Measurements from ENCODE around the gene CTSA. TPM values are rescaled to one million over a fixed set of nuclear protein-coding genes. Genes with fewer than 3 reads are reported as not detected.

The CTSA gene
- 10 to 100 TPM; 64.9 to 76.3 TPM for total RNA-seq

- POLR2A ChIA-PET, result interaction anchor here (0.7 kb wide), 1 partner anchor 42 kb away, joined by 3 read pairs; no protein-coding TSS in a partner anchor
- H3K36me3 Mint-ChIP-seq (ENCODE audit: low read depth), result peaks cover 10% of the 10 kb centered on the region
- H3K4me1 Mint-ChIP-seq, result peaks cover 35% of the 10 kb centered on the region
- H3K4me3 Mint-ChIP-seq, result peak within 1 kb of the TSS; percentile 90
- no peaks in the 10 kb centered on the region for H3K9me3 Mint-ChIP-seq
- H3K27me3 Mint-ChIP-seq, result no peaks in the 10 kb centered on the region
- peak; percentile 89 for DNase-seq
- peak within 1 kb of the TSS; percentile 91 for H3K27ac Mint-ChIP-seq
- CTCF ChIA-PET, result interaction anchor here (1.0 to 2.3 kb wide), 9 partner anchors 8 to 51 kb away, joined by 3 to 9 read pairs (median 4); no protein-coding TSS in a partner anchor
These were observed at the start of gene CTSA, which contains the start of gene NEURL2 for GRCh38 chr20:45890985-45891983. Gene CTSA, plus strand, starts transcription at chr20:45891335. Its CDS starts 234 bp downstream, at chr20:45891569. Gene NEURL2, minus strand, starts transcription at chr20:45891208. Its CDS starts 217 bp downstream, at chr20:45890991.

GRCh38 chr20:45841407-45842129 is 49.6 kb upstream of the CTSA start:
- Mint-ChIP-seq H3K4me3 (no peak overlapping the region), H3K4me1 (no peaks in the 10 kb centered on the region), H3K36me3 (ENCODE audit: low read depth) (peaks cover 12% of the 10 kb centered on the region), H3K9me3 (no peaks in the 10 kb centered on the region), H3K27ac (no peak overlapping the region), H3K27me3 (no peaks in the 10 kb centered on the region)
- ChIA-PET CTCF (interaction anchor here (0.8 to 2.4 kb wide), 6 partner anchors 11 to 74 kb away, joined by 3 to 6 read pairs (median 4); partner anchors contain the start of genes CTSA and NEURL2), POLR2A (interaction anchor here (0.6 kb wide), 1 partner anchor 42 kb away, joined by 3 read pairs; no protein-coding TSS in a partner anchor)
- no peak for DNase-seq

- peaks cover 12% of the 10 kb centered on the region for H3K36me3 Mint-ChIP-seq (ENCODE audit: low read depth)
- no peak overlapping the region for H3K4me3 Mint-ChIP-seq
- no peaks in the 10 kb centered on the region for H3K9me3 Mint-ChIP-seq
- CTCF ChIA-PET, result interaction anchor here (0.8 to 1.4 kb wide), 4 partner anchors 10 to 15 kb away, joined by 3 to 6 read pairs (median 3); partner anchors contain the start of genes ACOT8 and ZSWIM3
- H3K27me3 Mint-ChIP-seq, result no peaks in the 10 kb centered on the region
- H3K4me1 Mint-ChIP-seq, result no peaks in the 10 kb centered on the region
- no peak overlapping the region for H3K27ac Mint-ChIP-seq
- POLR2A ChIA-PET, result interaction anchor here (0.6 kb wide), 1 partner anchor 42 kb away, joined by 3 read pairs; no protein-coding TSS in a partner anchor
- no peak for DNase-seq
These were observed 48.8 kb upstream of the CTSA start for GRCh38 chr20:45842169-45842812.

DNA sequence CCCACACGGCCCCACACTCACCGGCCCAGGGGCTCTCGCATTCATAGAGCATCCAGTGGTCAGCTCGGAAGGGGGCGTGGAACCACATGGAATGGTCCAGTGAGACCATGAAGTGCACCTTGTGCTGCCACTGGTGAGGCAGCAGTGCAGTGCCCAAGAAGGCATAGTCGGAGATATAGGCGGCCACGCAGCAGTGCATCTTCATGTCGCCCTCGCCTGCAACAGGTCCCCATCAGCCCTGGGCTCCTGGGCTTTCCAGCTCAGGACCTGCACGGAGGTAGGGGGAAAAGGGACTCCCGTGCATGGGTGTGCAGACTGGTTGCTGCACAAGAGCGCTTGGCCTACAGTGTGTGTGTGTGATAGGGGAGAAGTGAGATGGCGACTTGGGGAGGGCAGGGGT is 47.6 kb upstream of the CTSA start:
- DNase-seq, result no peak
- Mint-ChIP-seq H3K27me3 (no peaks in the 10 kb centered on the region), H3K4me3 (no peak overlapping the region), H3K4me1 (no peaks in the 10 kb centered on the region), H3K36me3 (ENCODE audit: low read depth) (peaks cover 14% of the 10 kb centered on the region), H3K9me3 (no peaks in the 10 kb centered on the region), H3K27ac (no peak overlapping the region)
- ChIA-PET CTCF (interaction anchor here (1.1 kb wide), 1 partner anchor 9 kb away, joined by 3 read pairs; no protein-coding TSS in a partner anchor), POLR2A (no interaction called here)

- Mint-ChIP-seq H3K4me1 (no peaks in the 10 kb centered on the region), H3K4me3 (no peak overlapping the region), H3K27ac (no peak overlapping the region), H3K27me3 (no peaks in the 10 kb centered on the region), H3K9me3 (no peaks in the 10 kb centered on the region), H3K36me3 (ENCODE audit: low read depth) (peaks cover 22% of the 10 kb centered on the region)
- CTCF ChIA-PET, result no interaction called here
- no peak for DNase-seq
- POLR2A ChIA-PET, result no interaction called here
These were observed 45.7 kb upstream of the CTSA start for GRCh38 chr20:45845452-45845851.

DNA sequence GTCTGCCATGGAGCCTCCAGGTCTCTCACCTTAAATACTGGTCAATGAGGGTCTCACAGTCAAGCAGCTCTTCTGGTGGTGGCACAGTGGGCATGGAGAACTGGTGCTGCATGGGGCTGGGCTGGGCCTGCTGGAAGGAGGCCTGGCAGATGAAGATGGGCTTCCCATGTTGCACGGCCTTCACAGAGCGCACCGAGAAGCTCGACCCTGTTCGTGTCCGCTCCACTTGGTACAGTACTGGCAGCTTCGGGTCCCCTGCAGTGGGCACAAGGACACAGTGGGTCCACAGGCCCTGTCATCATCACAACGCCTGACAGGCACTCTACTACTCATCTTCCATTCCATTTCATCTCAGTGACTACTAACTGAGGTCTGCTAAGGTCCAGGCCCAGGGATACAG is 42.7 kb upstream of the CTSA start:
- Mint-ChIP-seq H3K27me3 (no peaks in the 10 kb centered on the region), H3K4me1 (peaks cover under 1% of the 10 kb centered on the region), H3K27ac (no peak overlapping the region), H3K9me3 (no peaks in the 10 kb centered on the region), H3K36me3 (ENCODE audit: low read depth) (peaks cover 29% of the 10 kb centered on the region), H3K4me3 (no peak overlapping the region)
- ChIA-PET CTCF (no interaction called here), POLR2A (no interaction called here)
- DNase-seq, result no peak

GRCh38 chr20:45848969-45849582 is 42.1 kb upstream of the CTSA start:
- Mint-ChIP-seq H3K9me3 (no peaks in the 10 kb centered on the region), H3K4me3 (no peak overlapping the region), H3K36me3 (ENCODE audit: low read depth) (peaks cover 33% of the 10 kb centered on the region), H3K27me3 (no peaks in the 10 kb centered on the region), H3K4me1 (peaks cover 4% of the 10 kb centered on the region), H3K27ac (no peak overlapping the region)
- no peak for DNase-seq
- ChIA-PET POLR2A (interaction anchor here (0.6 kb wide), 1 partner anchor 114 kb away, joined by 7 read pairs; no protein-coding TSS in a partner anchor), CTCF (interaction anchor here (0.6 to 1.1 kb wide), 2 partner anchors 15 to 19 kb away, joined by 3 to 6 read pairs; no protein-coding TSS in a partner anchor)

DNA sequence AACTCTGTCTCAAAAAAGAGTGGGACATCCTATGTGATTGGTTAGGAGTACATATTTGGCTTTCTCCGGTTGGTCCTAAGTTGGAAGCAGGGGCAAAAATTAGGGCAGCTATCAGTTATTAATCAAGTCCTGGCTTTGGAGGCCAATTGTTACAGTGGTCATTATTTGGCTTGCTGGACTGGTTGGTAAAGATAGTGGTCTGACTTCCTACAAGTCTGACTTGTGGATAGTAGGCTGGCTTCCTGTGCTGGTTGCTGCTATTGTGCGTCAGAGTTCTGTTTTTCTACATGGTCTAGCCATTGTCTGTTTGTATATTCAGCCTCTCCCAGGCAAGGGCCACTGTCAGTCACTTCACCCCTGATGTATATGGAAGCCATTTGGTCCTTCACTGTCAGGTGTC is 40.9 kb upstream of the CTSA start:
- Mint-ChIP-seq H3K4me1 (peaks cover 12% of the 10 kb centered on the region), H3K36me3 (ENCODE audit: low read depth) (peaks cover 34% of the 10 kb centered on the region), H3K9me3 (no peaks in the 10 kb centered on the region), H3K27ac (no peak overlapping the region), H3K27me3 (no peaks in the 10 kb centered on the region), H3K4me3 (no peak overlapping the region)
- CTCF ChIA-PET, result interaction anchor here (0.6 to 1.1 kb wide), 2 partner anchors 14 to 78 kb away, joined by 3 to 6 read pairs; no protein-coding TSS in a partner anchor
- POLR2A ChIA-PET, result interaction anchor here (0.6 kb wide), 1 partner anchor 921 kb away, joined by 6 read pairs; no protein-coding TSS in a partner anchor
- DNase-seq, result no peak

DNA sequence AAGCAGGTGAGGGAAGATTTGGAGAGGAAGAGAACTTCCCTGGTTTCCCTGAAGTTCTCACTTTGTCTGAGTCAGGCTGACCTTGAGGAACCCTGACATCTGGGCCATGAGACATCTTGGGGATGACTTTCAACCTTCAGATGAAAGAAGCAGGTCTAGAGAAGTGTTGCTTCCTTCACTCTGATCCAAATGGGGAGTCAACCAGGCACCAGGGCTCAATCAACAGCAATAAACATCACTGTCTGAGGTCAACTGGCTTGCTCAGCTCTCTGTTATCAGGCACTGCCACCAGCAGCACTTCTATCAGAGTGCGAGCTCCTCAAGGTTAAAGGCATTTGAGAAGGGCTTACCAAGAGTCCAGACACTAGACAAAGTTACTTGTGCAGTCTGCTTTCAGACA is 40.2 kb upstream of the CTSA start:
- peaks cover 34% of the 10 kb centered on the region for H3K36me3 Mint-ChIP-seq (ENCODE audit: low read depth)
- no peaks in the 10 kb centered on the region for H3K9me3 Mint-ChIP-seq
- DNase-seq, result no peak
- H3K27me3 Mint-ChIP-seq, result no peaks in the 10 kb centered on the region
- ChIA-PET POLR2A (interaction anchor here (0.6 kb wide), 1 partner anchor 81 kb away, joined by 4 read pairs; no protein-coding TSS in a partner anchor), CTCF (no interaction called here)
- H3K4me3 Mint-ChIP-seq, result no peak overlapping the region
- peaks cover 17% of the 10 kb centered on the region for H3K4me1 Mint-ChIP-seq
- no peak overlapping the region for H3K27ac Mint-ChIP-seq

DNA sequence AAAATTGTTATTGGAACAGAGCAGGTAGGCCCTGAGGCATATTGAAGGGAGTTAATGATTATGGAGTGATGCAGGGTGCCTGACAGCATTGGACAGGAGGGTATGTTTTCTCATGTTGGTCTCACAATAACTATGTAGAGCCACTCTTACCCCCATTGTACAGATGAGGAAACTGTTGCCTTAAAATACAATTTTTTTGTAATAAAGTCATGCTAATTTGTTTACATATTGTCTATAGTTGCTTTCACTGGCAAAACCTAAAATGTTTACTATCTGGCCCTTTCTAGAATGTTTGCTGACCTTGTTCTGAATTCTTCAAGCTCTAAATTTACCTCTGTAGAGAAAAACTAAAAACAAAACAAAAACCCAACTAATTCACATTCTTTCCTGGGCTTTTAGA is 39.6 kb upstream of the CTSA start:
- POLR2A ChIA-PET, result interaction anchor here (0.6 kb wide), 1 partner anchor 81 kb away, joined by 4 read pairs; no protein-coding TSS in a partner anchor
- H3K4me3 Mint-ChIP-seq, result no peak overlapping the region
- no peaks in the 10 kb centered on the region for H3K27me3 Mint-ChIP-seq
- no peak overlapping the region for H3K27ac Mint-ChIP-seq
- CTCF ChIA-PET, result interaction anchor here (0.6 to 0.7 kb wide), 2 partner anchors 116 to 483 kb away, joined by 3 to 6 read pairs; no protein-coding TSS in a partner anchor
- H3K4me1 Mint-ChIP-seq, result peaks cover 21% of the 10 kb centered on the region
- DNase-seq, result no peak
- peaks cover 32% of the 10 kb centered on the region for H3K36me3 Mint-ChIP-seq (ENCODE audit: low read depth)
- H3K9me3 Mint-ChIP-seq, result no peaks in the 10 kb centered on the region

- peaks cover 25% of the 10 kb centered on the region for H3K4me1 Mint-ChIP-seq
- H3K9me3 Mint-ChIP-seq, result no peaks in the 10 kb centered on the region
- H3K27me3 Mint-ChIP-seq, result no peaks in the 10 kb centered on the region
- no peak overlapping the region for H3K4me3 Mint-ChIP-seq
- CTCF ChIA-PET, result interaction anchor here (0.6 to 1.4 kb wide), 4 partner anchors 8 to 483 kb away, joined by 3 read pairs; no protein-coding TSS in a partner anchor
- H3K27ac Mint-ChIP-seq, result no peak overlapping the region
- DNase-seq, result no peak
- peaks cover 34% of the 10 kb centered on the region for H3K36me3 Mint-ChIP-seq (ENCODE audit: low read depth)
- POLR2A ChIA-PET, result no interaction called here
These were observed 38.8 kb upstream of the CTSA start for GRCh38 chr20:45852326-45852725.

Data from activated CD4-positive, alpha-beta T cell treated with anti-CD3 and anti-CD28 coated beads, Interleukin-2, amount 10 ng/mL, durations not matched to agents 7 days and 5 days (primary cell).